ENCODE results near the gene SATB2.

The SATB2 gene

GRCh38 chr2:199388728-199389268 is 68.9 kb downstream of the SATB2 start:
- no peak for DNase-seq

GRCh38 chr2:199384043-199384442 is 73.7 kb downstream of the SATB2 start:
- DNase-seq = peak; percentile 50

- no peak for DNase-seq
Measured at GRCh38 chr2:199383021-199383420, 74.7 kb downstream of the SATB2 start.

- no peak for DNase-seq
Measured at GRCh38 chr2:199382091-199382490, 75.6 kb downstream of the SATB2 start.

- no peak for DNase-seq
Measured at GRCh38 chr2:199381531-199381930, 76.2 kb downstream of the SATB2 start.

GRCh38 chr2:199378948-199379650 is 78.6 kb downstream of the SATB2 start:
- peak; percentile 92 for DNase-seq

GRCh38 chr2:199370150-199370780 is 87.5 kb downstream of the SATB2 start:
- no peak for DNase-seq

GRCh38 chr2:199366406-199366805 is 91.3 kb downstream of the SATB2 start:
- peak; percentile 98 for DNase-seq

- peak; percentile 82 for DNase-seq
Measured at GRCh38 chr2:199364153-199364552, 93.6 kb downstream of the SATB2 start.

GRCh38 chr2:199356412-199356811 is 101.3 kb downstream of the SATB2 start:
- no peak for DNase-seq

GRCh38 chr2:199348871-199349270 is 108.9 kb downstream of the SATB2 start:
- DNase-seq = no peak

GRCh38 chr2:199344012-199344411 is 113.7 kb downstream of the SATB2 start:
- no peak for DNase-seq

- DNase-seq = no peak
Measured at GRCh38 chr2:199342334-199342733, 115.4 kb downstream of the SATB2 start.

- no peak for DNase-seq
Measured at GRCh38 chr2:199341123-199341522, 116.6 kb downstream of the SATB2 start.

- no peak for DNase-seq
Measured at GRCh38 chr2:199339891-199340605, 117.7 kb downstream of the SATB2 start.

GRCh38 chr2:199336546-199336945 is 121.2 kb downstream of the SATB2 start:
- peak; percentile 51 for DNase-seq

GRCh38 chr2:199335502-199335901 is 122.2 kb downstream of the SATB2 start:
- no peak for DNase-seq

- no peak for DNase-seq
Measured at GRCh38 chr2:199329466-199329865, 128.3 kb downstream of the SATB2 start.

- no peak for DNase-seq
Measured at GRCh38 chr2:199329031-199329430, 128.7 kb downstream of the SATB2 start.

GRCh38 chr2:199325881-199326280 is 131.9 kb downstream of the SATB2 start:
- no peak for DNase-seq

GRCh38 chr2:199322151-199322550 is 135.6 kb downstream of the SATB2 start:
- no peak for DNase-seq

- no peak for DNase-seq
Measured at GRCh38 chr2:199317646-199318045, 140.1 kb downstream of the SATB2 start.

GRCh38 chr2:199316851-199317250 is 140.9 kb downstream of the SATB2 start:
- no peak for DNase-seq
